Neural progenitor cell (in vitro differentiated cells): ENCODE data around the gene HLA-DMA. TPM values are rescaled to one million over a fixed set of nuclear protein-coding genes. Genes with fewer than 3 reads are reported as not detected.
"Not testable (repeated sequence)": the region's sequence is repeated elsewhere in the genome, so short reads cannot be mapped to it uniquely, and the experiment has no call there.

ENCODE experiments used
- DNase-seq: peaks from one replicate; pipeline ENCODE4 v3.0.0-alpha.2; 2016; ENCODE audit warnings: low spot score
- H2AFZ ChIP-seq: fragments of 200-600 bp; sonication (generic); replicated peaks from 2 replicates; pipeline ENCODE4 v1.6.1; 2016; ENCODE audit warnings: antibody characterized with exemption
- H3F3A ChIP-seq: fragments of 200-600 bp; sonication (generic); 2 replicates; pipeline ENCODE4 v1.6.1; 2016; ENCODE audit warnings: antibody characterized with exemption, low read depth
- H3K27ac ChIP-seq: fragments of 200-600 bp; sonication (generic); 2 replicates; pipeline ENCODE4 v1.5.1; 2016; ENCODE audit warnings: mild to moderate bottlenecking
- H3K27me3 ChIP-seq: fragments of 200-600 bp; sonication (generic); 2 replicates; pipeline ENCODE4 v1.6.1; 2016; ENCODE audit warnings: mild to moderate bottlenecking, moderate library complexity
- H3K36me3 ChIP-seq: fragments of 200-600 bp; sonication (generic); 2 replicates; pipeline ENCODE4 v1.5.1; 2016
- H3K4me1 ChIP-seq: fragments of 200-600 bp; sonication (generic); 2 replicates; pipeline ENCODE4 v1.6.1; 2016; ENCODE audit warnings: mixed run types
- H3K4me2 ChIP-seq: fragments of 200-600 bp; sonication (generic); 2 replicates; pipeline ENCODE4 v1.6.1; 2016
- H3K4me3 ChIP-seq: fragments of 200-600 bp; sonication (generic); 2 replicates; pipeline ENCODE4 v1.5.1; 2016
- H3K79me2 ChIP-seq: fragments of 200-600 bp; sonication (generic); 2 replicates; pipeline ENCODE4 v1.6.1; 2016; ENCODE audit warnings: low read depth
- H3K9ac ChIP-seq: fragments of 200-600 bp; sonication (generic); 2 replicates; pipeline ENCODE4 v1.6.1; 2016
- H3K9me3 ChIP-seq: fragments of 200-600 bp; sonication (generic); 2 replicates; pipeline ENCODE4 v1.5.1; 2016; ENCODE audit warnings: low read depth
- H4K20me1 ChIP-seq: fragments of 200-600 bp; sonication (generic); 2 replicates; pipeline ENCODE4 v1.6.1; 2016; ENCODE audit warnings: low read depth
- H3K27ac Mint-ChIP-seq: 3 replicates; pipeline ENCODE4 v1.8.0; 2021; ENCODE audit warnings: mixed read lengths
- H3K27me3 Mint-ChIP-seq: 2 replicates; pipeline ENCODE4 v1.8.0; 2022; ENCODE audit warnings: low read depth, mild to moderate bottlenecking, inconsistent platforms, moderate library complexity, mixed read lengths; ENCODE audit not compliant: insufficient read depth
- H3K36me3 Mint-ChIP-seq: 3 replicates; pipeline ENCODE4 v1.8.0; 2021; ENCODE audit warnings: mixed read lengths
- H3K4me1 Mint-ChIP-seq: 3 replicates; pipeline ENCODE4 v1.8.0; 2021; ENCODE audit warnings: mixed read lengths
- H3K4me3 Mint-ChIP-seq: 3 replicates; pipeline ENCODE4 v1.8.0; 2021; ENCODE audit warnings: mild to moderate bottlenecking, moderate library complexity, mixed read lengths
- H3K9me3 Mint-ChIP-seq: 3 replicates; pipeline ENCODE4 v1.8.0; 2020; ENCODE audit warnings: mixed read lengths
- CTCF ChIP-seq: fragments of 200-600 bp; sonication (generic); IDR thresholded peaks from 2 replicates; pipeline ENCODE4 v1.5.1; 2017; ENCODE audit warnings: antibody characterized with exemption, mild to moderate bottlenecking
- EZH2 ChIP-seq: fragments of 200-600 bp; sonication (generic); IDR thresholded peaks from 2 replicates; pipeline ENCODE4 v1.6.1; 2017; ENCODE audit warnings: antibody characterized with exemption, mild to moderate bottlenecking, moderate library complexity
- EZH2phosphoT487 ChIP-seq: fragments of 200-600 bp; sonication (generic); IDR thresholded peaks from 2 replicates; pipeline ENCODE4 v1.6.1; 2017; ENCODE audit warnings: antibody characterized with exemption
- total RNA-seq: library from RNA; depleted of rRNA; stranded (reverse); fragments of >200 nt; gene quantifications from 2 replicates; pipeline ENCODE4 v1.2.3, GENCODE V29; 2015; ENCODE audit warnings: low replicate concordance

HLA-DMA gene
- total RNA-seq, 1 donor from 2014 or later: 11.9 TPM

GRCh38 chr6:32945108-32945760, 7.7 kb downstream of the HLA-DMA start:
- Histone ChIP-seq H3K4me3 (no peak overlapping the region), H4K20me1 (no peaks in the 10 kb centered on the region), H3K4me2 (no peak overlapping the region), H3K9ac (no peak overlapping the region), H3K79me2 (no peaks in the 10 kb centered on the region), H3K36me3 (no peaks in the 10 kb centered on the region), H3K9me3 (no peaks in the 10 kb centered on the region), H3F3A (no peaks in the 10 kb centered on the region), H3K27me3 (no peaks in the 10 kb centered on the region), H2AFZ (no peak overlapping the region), H3K27ac (no peak overlapping the region), H3K4me1 (peaks cover 6% of the 10 kb centered on the region)
- Mint-ChIP-seq H3K36me3 (no peaks in the 10 kb centered on the region), H3K4me1 (peaks cover 10% of the 10 kb centered on the region), H3K4me3 (no peak overlapping the region), H3K9me3 (peaks cover 8% of the 10 kb centered on the region), H3K27me3 (peaks cover 14% of the 10 kb centered on the region), H3K27ac (no peak overlapping the region)
- no peak for DNase-seq
- TF ChIP-seq EZH2phosphoT487 (no peak), CTCF (no peak), EZH2 (no peak)

- H3K9ac ChIP-seq: no peak overlapping the region
- Mint-ChIP-seq H3K27ac (no peak overlapping the region), H3K9me3 (peaks cover 8% of the 10 kb centered on the region), H3K36me3 (no peaks in the 10 kb centered on the region), H3K4me3 (no peak overlapping the region), H3K4me1 (peaks cover 10% of the 10 kb centered on the region), H3K27me3 (peaks cover 8% of the 10 kb centered on the region)
- H3K4me2 ChIP-seq: no peak overlapping the region
- H3K79me2 ChIP-seq: no peaks in the 10 kb centered on the region
- H4K20me1 ChIP-seq: no peaks in the 10 kb centered on the region
- H3K36me3 ChIP-seq: no peaks in the 10 kb centered on the region
- no peak for TF ChIP-seq CTCF
- TF ChIP-seq EZH2phosphoT487: no peak
- TF ChIP-seq EZH2: no peak
- no peak overlapping the region for H3K27ac ChIP-seq
- no peaks in the 10 kb centered on the region for H3K9me3 ChIP-seq
- H2AFZ ChIP-seq: no peak overlapping the region
- peaks cover 6% of the 10 kb centered on the region for H3K4me1 ChIP-seq
- DNase-seq: no peak
- H3K27me3 ChIP-seq: no peaks in the 10 kb centered on the region
- H3F3A ChIP-seq: no peaks in the 10 kb centered on the region
- no peak overlapping the region for H3K4me3 ChIP-seq
Observed at GRCh38 chr6:32943864-32944649, 8.8 kb downstream of the HLA-DMA start.

GRCh38 chr6:32942555-32943123, 10.3 kb downstream of the HLA-DMA start:
- H3K36me3 ChIP-seq, H3K27ac Mint-ChIP-seq, H3K4me3 Mint-ChIP-seq, H2AFZ ChIP-seq, H3K27ac ChIP-seq, H3K9me3 Mint-ChIP-seq, DNase-seq, H3K9ac ChIP-seq, H3K36me3 Mint-ChIP-seq, H3K4me2 ChIP-seq, H3F3A ChIP-seq, H3K27me3 Mint-ChIP-seq, H3K9me3 ChIP-seq, H3K27me3 ChIP-seq, H3K4me3 ChIP-seq, H3K4me1 ChIP-seq, H3K79me2 ChIP-seq, H4K20me1 ChIP-seq: not testable (repeated sequence)
- peaks cover 10% of the 10 kb centered on the region for H3K4me1 Mint-ChIP-seq
